Activated CD4-positive, CD25-positive, alpha-beta regulatory T cell treated with anti-CD3 and anti-CD28 coated beads, Interleukin-2, amount 50 U/mL, for 72 hours (primary cell): ENCODE data around the gene OR1L6.

Experiments
- DNase-seq: peaks from one replicate; pipeline ENCODE4 v3.0.0; 2021

Gene OR1L6

GRCh38 chr9:122742003-122742402 lies at the start of gene OR1L6:
Gene OR1L6, plus strand, starts transcription at chr9:122742303. Its CDS starts 7,545 bp downstream, at chr9:122749848.
- DNase-seq, result no peak

GRCh38 chr9:122695696-122696095 lies 46.4 kb upstream of the OR1L6 start:
- no peak for DNase-seq

GRCh38 chr9:122718038-122718437 lies 24.1 kb upstream of the OR1L6 start:
- DNase-seq, result no peak

GRCh38 chr9:122719218-122719617 lies 22.9 kb upstream of the OR1L6 start:
- no peak for DNase-seq

GRCh38 chr9:122723690-122724089 lies 18.4 kb upstream of the OR1L6 start, which contains the start of gene OR1L4:
Gene OR1L4, plus strand, starts transcription at chr9:122723990. Its CDS starts 0 bp downstream, at chr9:122723990.
- no peak for DNase-seq

- DNase-seq, result no peak
These were observed 12.7 kb downstream of the OR1L6 start for GRCh38 chr9:122754825-122755224.

- no peak for DNase-seq
These were observed 25.7 kb downstream of the OR1L6 start for GRCh38 chr9:122767817-122768216.

- DNase-seq, result no peak
These were observed 34.9 kb downstream of the OR1L6 start for GRCh38 chr9:122777052-122777451.

GRCh38 chr9:122777935-122778627 lies 36.0 kb downstream of the OR1L6 start:
- no peak for DNase-seq

- no peak for DNase-seq
These were observed 37.1 kb downstream of the OR1L6 start for GRCh38 chr9:122779181-122779580.

- no peak for DNase-seq
These were observed 37.9 kb downstream of the OR1L6 start for GRCh38 chr9:122780026-122780425.

- DNase-seq, result no peak
These were observed 39.6 kb downstream of the OR1L6 start for GRCh38 chr9:122781671-122782070.

GRCh38 chr9:122785269-122785668 lies 43.2 kb downstream of the OR1L6 start:
- no peak for DNase-seq

- no peak for DNase-seq
These were observed 44.2 kb downstream of the OR1L6 start for GRCh38 chr9:122786338-122786737.

GRCh38 chr9:122788831-122789230 lies 46.7 kb downstream of the OR1L6 start, which contains the start of gene OR5C1:
Gene OR5C1, plus strand, starts transcription at chr9:122788933. Its CDS starts 0 bp downstream, at chr9:122788933.
- no peak for DNase-seq

GRCh38 chr9:122789256-122790046 lies 47.3 kb downstream of the OR1L6 start:
- no peak for DNase-seq

- DNase-seq, result no peak
These were observed 50.0 kb downstream of the OR1L6 start for GRCh38 chr9:122791872-122792669.

- DNase-seq, result no peak
These were observed 55.4 kb downstream of the OR1L6 start for GRCh38 chr9:122797316-122798063.
